Posterior cingulate gyrus (tissue), 11 donors: ENCODE data around the gene PLEKHG4.

ENCODE experiments used
- DNase-seq, 10 donors: peaks; one replicate each; pipeline versions ENCODE4 v3.0.0 to v3.0.0-alpha.2; 2020 to 2021; ENCODE audit warnings: mixed read lengths in 3 of 10
- intact Hi-C: fragments of 100-400 bp; cut with DNase I; formaldehyde crosslinking; loops from one replicate; pipeline ENCODE4 v1.15.1; 2023

PLEKHG4 gene

DNA sequence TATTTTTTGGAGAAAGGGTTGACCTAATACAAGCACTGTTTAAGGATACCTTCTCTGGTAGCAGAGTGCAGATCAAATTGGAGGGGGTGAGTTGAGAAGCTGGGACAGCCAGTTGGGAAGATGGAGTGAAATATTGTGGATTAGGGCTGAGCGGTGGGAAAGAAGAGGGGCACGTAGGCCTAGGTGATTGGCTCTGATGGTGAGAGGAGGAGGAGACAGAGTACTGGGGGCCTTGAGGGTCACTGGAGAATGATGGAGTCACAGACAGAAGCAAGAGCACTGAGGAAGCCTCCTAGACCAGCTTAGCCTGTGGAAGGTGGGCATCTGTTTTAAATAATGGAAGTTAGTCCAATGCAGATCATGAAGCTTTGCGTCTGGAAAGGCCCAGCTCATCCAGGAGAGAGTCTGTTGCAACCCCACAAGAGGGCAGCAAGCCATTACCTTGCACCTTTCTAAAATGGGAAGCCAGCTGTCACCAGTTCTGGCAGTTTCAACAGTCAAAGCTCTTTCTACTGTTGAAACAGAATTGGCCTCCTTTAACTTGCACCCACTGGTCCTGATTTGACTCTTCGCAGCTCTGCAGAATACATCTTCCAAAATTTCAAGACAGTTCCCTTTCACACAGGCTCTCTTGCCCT, 18.8 kb upstream of the PLEKHG4 start:
- peak in 4 of 10 donors; percentile 17 to 83 (median 66) for DNase-seq
- intact Hi-C loops = no loop called here

DNA sequence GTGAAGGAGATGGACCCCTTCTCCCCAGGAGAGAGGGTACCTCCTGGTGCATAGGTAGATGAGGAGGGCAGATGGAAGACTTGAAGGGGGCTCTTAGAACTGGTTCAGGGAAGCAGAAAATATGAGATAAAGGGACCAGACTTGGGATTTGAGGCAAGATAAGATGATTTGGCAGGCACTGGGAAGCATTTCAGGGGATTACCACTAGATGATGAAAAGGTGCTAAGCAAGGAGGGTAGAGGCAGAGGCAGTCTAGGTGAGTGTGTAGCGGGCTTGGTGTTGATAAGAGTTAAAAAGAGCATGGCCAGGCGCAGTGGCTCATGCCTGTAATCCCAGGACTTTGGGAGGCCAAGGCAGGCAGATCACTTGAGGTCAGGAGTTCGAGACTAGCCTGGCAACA, 16.1 kb upstream of the PLEKHG4 start:
- DNase-seq = peak in 1 of 10 donors; percentile 13
- intact Hi-C loops = no loop called here

GRCh38 chr16:67264277-67264676, 15.1 kb upstream of the PLEKHG4 start:
- intact Hi-C loops = no loop called here
- peak in 3 of 10 donors; percentile 40 to 78 (median 49) for DNase-seq

- peak in 3 of 10 donors; percentile 10 to 24 (median 13) for DNase-seq
- intact Hi-C loops = no loop called here
Observed at GRCh38 chr16:67264866-67265265, 14.5 kb upstream of the PLEKHG4 start.

GRCh38 chr16:67265834-67266233, 13.5 kb upstream of the PLEKHG4 start:
- DNase-seq = peak in 3 of 10 donors; percentile 9 to 40 (median 25)
- intact Hi-C loops = no loop called here

- peak in 3 of 10 donors; percentile 25 to 51 (median 50) for DNase-seq
- intact Hi-C loops = no loop called here
Observed at GRCh38 chr16:67268136-67268579, 11.2 kb upstream of the PLEKHG4 start.

DNA sequence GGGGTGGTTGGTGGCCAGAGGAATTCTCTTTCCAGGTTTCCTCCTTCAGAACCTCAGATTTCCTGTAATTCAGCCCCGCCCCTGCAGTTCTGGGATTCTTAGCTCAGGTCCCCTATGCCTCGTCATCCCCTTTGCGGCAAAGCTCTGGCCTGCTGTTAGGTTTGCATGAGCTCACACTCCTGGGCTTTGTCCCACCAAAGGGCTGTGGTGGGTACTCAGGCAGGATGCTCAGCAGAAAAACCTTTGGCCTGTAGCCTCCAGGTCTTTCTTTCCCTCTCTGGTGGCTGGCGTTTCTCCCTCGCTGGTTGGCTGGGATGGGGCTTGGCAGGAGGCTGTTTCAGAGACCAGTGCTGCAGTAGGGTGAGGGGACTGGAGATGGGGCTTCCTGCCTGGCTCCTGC, 9.6 kb upstream of the PLEKHG4 start:
- DNase-seq = peak in 3 of 10 donors; percentile 28 to 65 (median 56)

GRCh38 chr16:67270931-67271338, 8.4 kb upstream of the PLEKHG4 start:
- DNase-seq = peak in 3 of 10 donors; percentile 23 to 72 (median 65)
- intact Hi-C loops = loop anchor here (10.0 kb wide), 1 partner anchor 194 kb away; no protein-coding TSS in a partner anchor

More for the DNA sequence above, 9.6 kb upstream of the PLEKHG4 start:
- intact Hi-C loops = loop anchor here (10.0 kb wide), 1 partner anchor 195 kb away; no protein-coding TSS in a partner anchor

DNA sequence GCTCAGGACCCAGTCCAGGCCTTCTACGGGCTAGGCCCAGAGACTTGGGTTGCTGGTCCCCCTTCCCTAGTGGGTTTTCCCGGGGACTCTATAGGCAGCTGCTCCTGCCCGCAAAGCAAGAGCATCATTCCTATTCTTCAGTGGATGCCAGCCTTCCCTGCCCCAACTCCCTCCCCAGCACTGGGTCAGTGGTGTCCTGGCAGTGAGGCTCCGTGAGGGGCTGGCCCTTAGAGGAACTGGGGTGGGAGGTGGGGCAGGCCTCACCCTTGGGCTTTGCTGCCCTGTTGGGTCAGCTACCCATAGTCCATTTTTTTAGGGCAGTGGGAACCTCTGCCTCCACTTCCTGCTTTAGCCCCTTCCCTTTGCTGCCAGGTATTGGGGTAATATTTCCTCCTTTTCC, 7.9 kb upstream of the PLEKHG4 start:
- intact Hi-C loops = loop anchor here (10.0 kb wide), 1 partner anchor 193 kb away; no protein-coding TSS in a partner anchor
- peak in 3 of 10 donors; percentile 35 to 57 (median 35) for DNase-seq

GRCh38 chr16:67275321-67275720, 4.0 kb upstream of the PLEKHG4 start:
- intact Hi-C loops = loop anchor here (10.0 kb wide), 1 partner anchor 189 kb away; no protein-coding TSS in a partner anchor
- DNase-seq = peak in 1 of 10 donors; percentile 5

DNA sequence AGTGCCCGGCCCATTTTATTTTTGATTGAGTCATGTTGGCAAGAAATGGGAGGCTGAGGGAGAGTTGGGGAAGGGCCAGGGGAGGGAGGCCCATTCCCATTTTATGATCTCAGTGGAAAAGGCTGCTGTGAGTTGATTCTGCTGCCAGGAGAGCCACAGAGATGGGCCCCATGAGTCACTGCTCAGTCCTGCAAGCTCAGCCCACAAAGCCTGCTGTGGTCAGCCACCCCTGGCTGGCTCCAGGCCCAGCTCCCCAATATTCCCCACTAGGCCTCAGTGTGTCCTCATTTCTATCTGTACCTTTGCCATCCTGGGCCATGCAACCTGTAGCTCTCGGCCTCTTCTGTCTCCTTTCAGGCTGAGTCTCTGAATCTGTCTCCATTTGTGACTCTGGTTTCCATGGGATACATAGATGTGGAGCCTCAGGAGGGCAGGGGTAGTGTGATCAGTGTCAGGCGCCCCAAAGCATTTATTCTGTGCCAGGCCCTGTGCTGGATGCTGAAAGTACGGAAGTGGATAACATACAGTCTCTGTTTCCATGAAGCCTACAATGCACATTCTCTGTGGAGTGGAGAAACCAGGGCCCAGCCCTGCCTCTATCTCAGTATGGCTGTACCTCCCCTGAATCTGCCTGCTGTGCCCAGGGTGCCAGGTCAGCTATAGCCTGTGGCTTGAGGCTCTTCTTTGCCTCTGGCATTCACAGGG, 1.9 kb upstream of the PLEKHG4 start:
- peak in 2 of 10 donors; percentile 30 to 52 for DNase-seq
- intact Hi-C loops = loop anchor here (10.0 kb wide), 1 partner anchor 187 kb away; no protein-coding TSS in a partner anchor

DNA sequence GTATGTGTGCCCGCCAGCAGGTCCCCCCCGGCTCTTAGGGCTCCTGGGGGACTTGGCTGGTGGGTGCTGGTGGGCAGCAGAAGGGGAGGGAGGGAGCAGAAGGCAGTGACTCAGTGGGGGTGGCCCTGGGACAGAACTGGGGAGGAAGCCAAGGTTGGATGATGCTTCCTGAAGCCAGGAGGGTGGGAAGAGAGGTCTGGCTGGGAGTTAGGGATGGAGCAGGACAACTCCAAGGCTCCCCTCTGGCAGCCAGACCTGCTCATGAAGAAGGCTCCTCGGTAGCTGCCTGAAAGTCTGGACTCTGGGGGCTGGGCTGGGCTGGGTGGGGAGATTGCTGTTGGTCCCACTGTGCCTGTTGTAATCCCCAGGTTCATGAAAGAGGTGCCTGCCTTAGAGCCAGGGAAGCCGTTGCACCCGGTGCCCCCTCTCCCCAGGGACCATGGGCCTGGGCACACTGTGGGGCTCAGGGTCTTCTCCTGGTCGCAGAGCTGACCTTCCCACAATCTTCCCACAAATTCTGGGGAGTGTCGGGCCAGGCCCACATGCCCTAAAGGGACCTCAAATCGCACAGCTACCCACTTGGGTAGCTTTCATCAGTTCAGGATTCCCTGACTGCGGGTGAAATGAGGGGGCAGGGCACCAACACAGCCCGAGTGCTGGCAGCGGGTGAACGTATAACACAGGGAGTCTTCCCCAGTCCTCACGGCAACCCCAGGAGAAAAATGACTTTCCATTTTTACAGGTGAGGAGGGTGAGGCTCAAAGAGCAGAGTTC, 1.1 kb upstream of the PLEKHG4 start:
- DNase-seq = peak in 2 of 10 donors; percentile 70 to 75
- intact Hi-C loops = loop anchor here (10.0 kb wide), 1 partner anchor 187 kb away; no protein-coding TSS in a partner anchor

- intact Hi-C loops = loop anchor here (10.0 kb wide), 1 partner anchor 186 kb away; no protein-coding TSS in a partner anchor
- DNase-seq = peak in 1 of 10 donors; percentile 67
Observed at GRCh38 chr16:67278773-67279295, 498 bp upstream of the PLEKHG4 start.

DNA sequence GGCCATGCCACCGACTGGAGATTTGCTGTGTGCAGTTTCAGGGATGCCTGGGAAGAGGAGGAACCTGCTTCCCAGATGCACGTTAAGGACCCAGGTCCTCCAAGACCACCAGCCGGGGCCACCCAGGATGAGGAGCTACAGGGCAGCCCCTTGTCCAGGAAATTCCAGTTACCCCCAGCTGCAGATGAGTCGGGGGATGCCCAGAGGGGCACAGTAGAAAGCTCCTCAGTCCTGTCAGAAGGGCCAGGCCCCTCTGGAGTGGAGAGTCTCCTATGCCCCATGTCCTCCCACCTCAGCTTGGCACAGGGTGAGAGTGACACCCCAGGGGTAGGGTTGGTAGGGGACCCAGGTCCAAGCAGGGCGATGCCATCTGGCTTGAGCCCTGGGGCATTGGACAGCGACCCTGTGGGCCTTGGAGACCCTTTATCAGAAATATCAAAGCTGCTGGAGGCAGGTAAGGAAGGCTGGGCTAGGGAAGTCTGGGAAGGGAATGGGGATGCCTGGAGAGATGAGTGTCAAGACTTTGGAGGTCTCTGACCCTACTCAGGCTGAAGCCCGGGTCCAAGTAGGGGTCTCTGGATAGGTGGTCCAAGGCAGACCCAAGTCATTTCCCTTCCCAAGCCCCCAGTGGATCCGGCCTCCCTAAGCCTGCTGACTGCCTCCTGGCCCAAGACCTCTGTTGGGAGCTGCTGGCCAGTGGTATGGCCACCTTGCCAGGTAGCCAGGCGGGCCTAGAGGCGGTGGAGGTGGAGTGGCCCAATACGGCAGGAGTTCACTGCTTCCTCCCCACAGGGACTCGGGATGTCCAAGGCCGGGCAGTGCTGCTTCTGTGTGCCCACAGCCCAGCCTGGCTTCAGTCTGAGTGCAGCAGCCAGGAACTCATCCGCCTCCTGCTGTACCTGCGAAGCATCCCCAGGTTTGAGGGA, 1.0 kb downstream of the PLEKHG4 start:
- DNase-seq = peak in 2 of 10 donors; percentile 77 to 79
- intact Hi-C loops = no loop called here

DNA sequence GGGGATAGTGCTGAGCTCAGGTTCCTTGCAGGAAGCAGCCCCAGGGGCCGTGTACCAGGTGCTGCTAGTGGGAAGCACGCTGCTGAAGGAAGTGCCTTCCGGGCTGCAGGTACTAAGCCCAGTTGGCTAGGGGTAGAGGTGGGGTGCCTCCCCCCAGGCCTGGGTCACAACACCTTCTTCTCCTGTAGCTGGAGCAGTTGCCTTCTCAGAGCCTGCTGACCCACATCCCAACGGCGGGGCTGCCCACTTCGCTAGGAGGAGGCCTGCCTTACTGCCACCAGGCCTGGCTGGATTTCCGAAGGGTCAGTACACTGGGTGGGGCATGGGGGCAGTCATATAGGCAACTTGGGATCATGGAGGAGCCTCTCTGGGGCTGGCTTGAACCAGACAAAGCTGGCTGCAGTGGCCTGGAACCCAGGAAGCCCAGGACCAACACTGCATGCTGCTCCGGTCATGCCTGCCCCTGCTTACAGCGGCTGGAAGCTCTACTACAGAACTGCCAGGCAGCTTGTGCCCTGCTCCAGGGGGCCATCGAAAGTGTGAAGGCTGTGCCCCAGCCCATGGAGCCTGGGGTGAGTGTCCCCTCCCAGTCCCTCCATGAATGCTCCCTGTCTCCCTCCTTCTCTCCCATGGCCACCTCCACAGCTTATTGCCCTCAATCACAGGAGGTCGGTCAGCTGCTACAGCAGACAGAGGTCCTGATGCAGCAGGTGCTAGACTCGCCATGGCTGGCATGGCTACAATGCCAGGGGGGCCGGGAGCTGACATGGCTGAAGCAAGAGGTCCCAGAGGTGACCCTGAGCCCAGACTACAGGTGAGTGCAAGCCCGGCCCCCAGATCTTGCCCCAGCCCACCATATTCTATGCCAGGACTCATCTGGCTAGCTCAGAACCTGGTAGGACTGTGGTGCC, 2.5 kb downstream of the PLEKHG4 start:
- peak in 2 of 10 donors; percentile 59 to 77 for DNase-seq
- intact Hi-C loops = no loop called here

DNA sequence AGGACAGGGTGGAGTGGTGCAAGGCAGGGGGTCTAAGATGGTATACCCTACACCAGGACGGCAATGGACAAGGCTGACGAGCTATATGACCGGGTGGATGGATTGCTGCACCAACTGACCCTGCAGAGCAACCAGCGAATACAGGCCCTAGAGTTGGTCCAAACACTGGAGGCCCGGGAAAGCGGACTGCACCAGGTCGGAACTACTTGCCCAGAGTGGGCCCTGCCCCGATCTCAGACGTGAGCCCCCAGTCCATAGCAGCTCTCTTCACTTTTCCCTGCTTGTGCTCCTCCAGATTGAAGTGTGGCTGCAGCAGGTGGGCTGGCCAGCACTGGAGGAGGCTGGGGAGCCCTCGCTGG, 3.1 kb downstream of the PLEKHG4 start:
- intact Hi-C loops = no loop called here
- peak in 3 of 10 donors; percentile 31 to 73 (median 62) for DNase-seq

GRCh38 chr16:67283039-67283825, 3.9 kb downstream of the PLEKHG4 start:
- intact Hi-C loops = no loop called here
- DNase-seq = peak in 2 of 10 donors; percentile 3 to 4
